ENCODE data around the gene UMOD.

DNA sequence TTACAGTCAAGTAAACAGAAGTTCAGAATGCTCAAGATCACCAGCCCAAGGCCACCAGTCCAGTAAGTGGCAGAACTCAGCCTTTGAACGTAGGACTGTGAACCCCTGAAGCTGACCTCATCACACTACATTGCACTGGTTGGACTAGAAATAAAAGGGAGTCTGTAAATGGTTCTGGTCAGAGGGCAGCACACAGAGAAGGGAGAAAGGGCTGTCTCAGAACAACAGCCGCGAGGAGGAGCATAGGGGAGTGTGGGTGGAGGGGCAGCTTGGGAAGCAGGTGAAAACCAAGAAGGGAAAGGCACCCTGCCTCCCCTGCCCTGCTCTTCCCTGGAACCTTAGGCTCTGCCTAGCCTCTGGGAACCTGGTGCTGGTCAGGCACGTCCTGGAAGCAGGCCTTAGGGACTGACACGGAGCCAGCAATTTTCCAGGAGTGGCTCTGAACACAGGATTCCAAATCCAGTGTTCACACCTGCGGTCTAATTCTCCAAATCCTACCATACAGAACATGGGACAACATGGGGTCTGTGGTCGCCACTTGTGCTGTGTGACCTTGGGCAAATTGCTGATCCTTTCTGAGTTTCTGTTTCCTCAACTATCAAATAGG, 45.1 kb upstream of the UMOD start:
- TF ChIP-seq, protein P1, sequence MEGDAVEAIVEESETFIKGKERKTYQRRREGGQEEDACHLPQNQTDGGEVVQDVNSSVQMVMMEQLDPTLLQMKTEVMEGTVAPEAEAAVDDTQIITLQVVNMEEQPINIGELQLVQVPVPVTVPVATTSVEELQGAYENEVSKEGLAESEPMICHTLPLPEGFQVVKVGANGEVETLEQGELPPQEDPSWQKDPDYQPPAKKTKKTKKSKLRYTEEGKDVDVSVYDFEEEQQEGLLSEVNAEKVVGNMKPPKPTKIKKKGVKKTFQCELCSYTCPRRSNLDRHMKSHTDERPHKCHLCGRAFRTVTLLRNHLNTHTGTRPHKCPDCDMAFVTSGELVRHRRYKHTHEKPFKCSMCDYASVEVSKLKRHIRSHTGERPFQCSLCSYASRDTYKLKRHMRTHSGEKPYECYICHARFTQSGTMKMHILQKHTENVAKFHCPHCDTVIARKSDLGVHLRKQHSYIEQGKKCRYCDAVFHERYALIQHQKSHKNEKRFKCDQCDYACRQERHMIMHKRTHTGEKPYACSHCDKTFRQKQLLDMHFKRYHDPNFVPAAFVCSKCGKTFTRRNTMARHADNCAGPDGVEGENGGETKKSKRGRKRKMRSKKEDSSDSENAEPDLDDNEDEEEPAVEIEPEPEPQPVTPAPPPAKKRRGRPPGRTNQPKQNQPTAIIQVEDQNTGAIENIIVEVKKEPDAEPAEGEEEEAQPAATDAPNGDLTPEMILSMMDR (conservative IDR thresholded peaks at IDR 0.05; ENCODE audit: low read length) = no peak
- no peak for TF ChIP-seq EZH2phosphoT487 (IDR thresholded peaks at IDR 0.05; ENCODE audit: borderline replicate concordance, low read depth, low read length)
